ENCODE data around the gene CTDSPL. TPM values are rescaled to one million over a fixed set of nuclear protein-coding genes. Genes with fewer than 3 reads are reported as not detected.

Gene CTDSPL
- total and polyA plus RNA-seq, 2 of the 8 experiments (the other 6 are each of a cell fraction or from before 2014, with no cell fraction given): 20.3 to 42.2 TPM

- no peak for TF ChIP-seq USF2 (IDR thresholded peaks at IDR 0.05; ENCODE audit: low read length)
- no peak for TF ChIP-seq CHD7 (IDR thresholded peaks at IDR 0.05; ENCODE audit: insufficient replicate concordance, low read length)
- TF ChIP-seq RNF2 (IDR thresholded peaks at IDR 0.05; ENCODE audit: borderline replicate concordance, low read depth, low read length, missing control alignments, poor library complexity, severe bottlenecking): no peak
- no peak for TF ChIP-seq TAF1 (IDR thresholded peaks at IDR 0.05; ENCODE audit: low read depth, low read length)
These were observed 91.5 kb downstream of the CTDSPL start (continued) for GRCh38 chr3:37953226-37953625.
